ENCODE data around the gene IL20RB.

The IL20RB gene

DNA sequence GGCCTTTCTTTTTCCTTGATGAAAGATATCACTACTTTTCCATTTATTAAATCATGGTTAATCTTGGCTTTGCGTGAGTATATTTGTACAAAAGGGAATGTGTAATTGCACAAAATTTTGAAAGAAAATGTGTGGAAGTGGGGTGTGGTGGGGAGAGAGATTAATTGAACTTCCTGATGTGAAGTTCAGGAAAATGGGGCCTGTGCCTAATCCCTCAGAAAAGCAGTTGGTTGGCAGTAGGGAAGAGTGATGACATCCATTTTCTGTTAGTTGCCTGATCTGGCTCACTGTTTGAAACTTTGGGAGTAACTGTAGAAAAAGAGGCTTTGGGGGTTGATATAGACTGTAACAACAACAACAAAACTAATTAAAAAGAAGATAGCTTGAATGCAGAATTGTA, 10.8 kb upstream of the IL20RB start:
- no peak overlapping the region for H3K4me3 ChIP-seq
- no peak for DNase-seq
- no peak overlapping the region for H3K27ac ChIP-seq
- intact Hi-C loops (cut with DNase I; ENCODE audit: low total_unique reads) = no loop called here
- H3K4me1 ChIP-seq = peaks cover 0 to 18% (median 5%) of the 10 kb centered on the region in 4 donors
- TF ChIP-seq, protein P1, sequence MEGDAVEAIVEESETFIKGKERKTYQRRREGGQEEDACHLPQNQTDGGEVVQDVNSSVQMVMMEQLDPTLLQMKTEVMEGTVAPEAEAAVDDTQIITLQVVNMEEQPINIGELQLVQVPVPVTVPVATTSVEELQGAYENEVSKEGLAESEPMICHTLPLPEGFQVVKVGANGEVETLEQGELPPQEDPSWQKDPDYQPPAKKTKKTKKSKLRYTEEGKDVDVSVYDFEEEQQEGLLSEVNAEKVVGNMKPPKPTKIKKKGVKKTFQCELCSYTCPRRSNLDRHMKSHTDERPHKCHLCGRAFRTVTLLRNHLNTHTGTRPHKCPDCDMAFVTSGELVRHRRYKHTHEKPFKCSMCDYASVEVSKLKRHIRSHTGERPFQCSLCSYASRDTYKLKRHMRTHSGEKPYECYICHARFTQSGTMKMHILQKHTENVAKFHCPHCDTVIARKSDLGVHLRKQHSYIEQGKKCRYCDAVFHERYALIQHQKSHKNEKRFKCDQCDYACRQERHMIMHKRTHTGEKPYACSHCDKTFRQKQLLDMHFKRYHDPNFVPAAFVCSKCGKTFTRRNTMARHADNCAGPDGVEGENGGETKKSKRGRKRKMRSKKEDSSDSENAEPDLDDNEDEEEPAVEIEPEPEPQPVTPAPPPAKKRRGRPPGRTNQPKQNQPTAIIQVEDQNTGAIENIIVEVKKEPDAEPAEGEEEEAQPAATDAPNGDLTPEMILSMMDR (IDR thresholded peaks at IDR 0.05) = no peak
- no peaks in the 10 kb centered on the region for H3K9me3 ChIP-seq
- peaks cover 6 to 11% (median 7%) of the 10 kb centered on the region in 3 donors for H3K36me3 ChIP-seq
- H3K27me3 ChIP-seq = no peaks in the 10 kb centered on the region

DNA sequence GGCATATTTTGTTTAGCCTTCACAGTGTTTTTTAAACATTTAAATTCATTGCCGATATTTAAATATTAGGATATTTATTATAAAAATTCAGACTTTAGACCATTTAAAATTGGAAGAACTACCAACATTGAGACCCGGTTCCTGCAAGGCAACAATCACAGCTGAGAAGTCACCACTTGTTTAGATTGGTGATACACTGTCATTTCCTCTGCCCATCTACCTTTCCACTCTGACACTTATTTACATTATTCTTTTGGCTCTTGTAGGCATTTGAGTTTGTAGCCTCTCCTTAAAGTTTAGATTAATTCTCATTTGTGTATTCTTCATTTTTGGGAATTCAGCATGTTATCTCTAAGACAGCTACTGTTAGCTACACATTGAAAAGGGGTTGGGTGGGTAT, 10.3 kb upstream of the IL20RB start:
- Histone ChIP-seq H3K4me3 (no peak overlapping the region), H3K4me1 (peaks cover 0 to 13% (median 4%) of the 10 kb centered on the region in 4 donors), H3K27ac (no peak overlapping the region), H3K36me3 (peaks cover 6 to 11% (median 7%) of the 10 kb centered on the region in 3 donors), H3K9me3 (no peaks in the 10 kb centered on the region), H3K27me3 (no peaks in the 10 kb centered on the region)
- DNase-seq = no peak
- intact Hi-C loops (cut with DNase I; ENCODE audit: low total_unique reads) = no loop called here
- TF ChIP-seq, protein P1 (IDR thresholded peaks at IDR 0.05) = no peak

DNA sequence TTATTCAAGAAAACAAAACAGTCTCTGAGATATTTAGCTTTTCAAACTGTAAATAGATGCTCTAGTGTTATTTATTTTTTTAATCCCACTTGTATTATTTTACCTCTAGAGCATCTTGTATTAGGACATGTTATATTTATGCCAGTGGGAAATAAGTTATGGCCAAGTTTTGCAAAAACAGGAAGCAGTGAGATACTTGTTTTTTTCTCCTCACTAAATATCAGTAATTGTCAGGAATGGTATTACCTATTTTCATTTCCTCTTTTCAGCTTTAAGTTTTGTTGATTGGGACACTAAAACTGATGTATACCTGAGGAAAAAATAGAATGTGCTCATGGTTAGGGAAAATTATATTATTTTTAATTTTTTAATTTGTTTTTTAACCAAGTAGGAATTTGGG, 8.6 kb upstream of the IL20RB start:
- H3K36me3 ChIP-seq = peaks cover 6 to 11% (median 7%) of the 10 kb centered on the region in 3 donors
- H3K4me1 ChIP-seq = no peaks in the 10 kb centered on the region
- TF ChIP-seq, protein P1 (IDR thresholded peaks at IDR 0.05) = no peak
- intact Hi-C loops (cut with DNase I; ENCODE audit: low total_unique reads) = no loop called here
- no peaks in the 10 kb centered on the region for H3K27me3 ChIP-seq
- H3K4me3 ChIP-seq = no peak overlapping the region
- no peak for DNase-seq
- no peak overlapping the region for H3K27ac ChIP-seq
- H3K9me3 ChIP-seq = no peaks in the 10 kb centered on the region

DNA sequence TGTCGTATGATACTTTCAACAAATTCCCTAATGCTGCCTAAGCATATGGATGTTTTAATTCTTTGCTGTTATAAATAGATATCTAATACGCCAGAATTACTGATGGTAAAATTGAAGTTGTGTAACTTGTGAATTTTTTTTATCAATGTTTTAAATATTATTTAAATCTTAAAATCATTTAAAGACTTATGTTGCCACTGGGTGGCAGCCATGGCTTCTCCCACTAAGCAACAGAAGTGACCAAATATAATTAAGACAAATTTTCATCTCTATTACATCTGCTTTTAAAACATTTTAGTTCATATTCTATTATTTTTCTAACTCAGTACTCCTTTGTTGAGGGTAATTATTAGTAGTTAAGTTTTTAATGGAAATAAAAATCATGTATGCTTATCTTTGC, 8.1 kb upstream of the IL20RB start:
- no peak overlapping the region for H3K27ac ChIP-seq
- H3K4me1 ChIP-seq = no peaks in the 10 kb centered on the region
- H3K9me3 ChIP-seq = no peaks in the 10 kb centered on the region
- H3K27me3 ChIP-seq = no peaks in the 10 kb centered on the region
- TF ChIP-seq, protein P1 (IDR thresholded peaks at IDR 0.05) = no peak
- no peak for DNase-seq
- peaks cover 6 to 11% (median 7%) of the 10 kb centered on the region in 3 donors for H3K36me3 ChIP-seq
- H3K4me3 ChIP-seq = no peak overlapping the region
- intact Hi-C loops (cut with DNase I; ENCODE audit: low total_unique reads) = no loop called here

DNA sequence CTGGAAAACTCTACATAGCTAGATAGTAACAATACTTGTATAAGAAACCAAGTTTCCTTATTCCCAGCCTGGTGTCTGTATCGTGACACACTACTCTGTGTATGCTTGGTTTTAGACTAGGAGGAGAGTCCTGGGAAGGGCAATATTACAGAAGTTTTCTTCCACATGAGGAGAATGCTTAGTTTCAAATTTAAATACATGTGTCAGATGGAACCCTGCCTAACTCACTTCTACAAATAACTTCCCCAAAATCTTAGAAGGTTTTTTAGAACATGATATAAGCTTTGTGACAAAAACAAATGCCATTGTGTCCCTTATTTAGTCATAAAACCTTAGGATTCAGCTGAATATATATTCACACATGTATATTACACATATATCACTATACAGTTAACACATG, 7.2 kb upstream of the IL20RB start:
- intact Hi-C loops (cut with DNase I; ENCODE audit: low total_unique reads) = no loop called here
- H3K4me3 ChIP-seq = no peak overlapping the region
- no peaks in the 10 kb centered on the region for H3K27me3 ChIP-seq
- no peak for DNase-seq
- peaks cover 4 to 8% (median 5%) of the 10 kb centered on the region in 3 donors for H3K36me3 ChIP-seq
- H3K27ac ChIP-seq = no peak overlapping the region
- H3K9me3 ChIP-seq = no peaks in the 10 kb centered on the region
- TF ChIP-seq, protein P1 (IDR thresholded peaks at IDR 0.05) = no peak
- H3K4me1 ChIP-seq = peaks cover 0 to 8% (median 0%) of the 10 kb centered on the region in 4 donors

DNA sequence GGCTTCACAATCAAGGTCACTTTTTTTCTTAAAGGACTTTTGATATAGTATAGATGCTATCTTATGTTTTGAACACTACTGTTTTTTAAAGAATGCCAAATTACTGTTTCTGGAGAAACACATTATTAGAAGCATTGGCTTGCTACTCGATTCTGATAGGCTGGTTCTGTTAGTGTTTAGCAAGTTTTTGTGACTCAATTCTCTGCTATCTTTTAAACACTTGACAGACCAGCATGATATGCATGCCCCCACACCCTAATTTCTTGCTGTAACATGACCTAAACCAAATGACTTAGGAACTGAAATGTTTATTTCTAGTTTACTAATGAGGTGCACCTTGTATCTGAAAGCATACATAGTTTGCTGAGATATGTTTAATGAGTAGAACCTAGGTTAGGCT, 5.5 kb upstream of the IL20RB start:
- TF ChIP-seq, protein P1 (IDR thresholded peaks at IDR 0.05) = no peak
- Histone ChIP-seq H3K9me3 (no peaks in the 10 kb centered on the region), H3K4me3 (no peak overlapping the region), H3K27ac (no peak overlapping the region), H3K27me3 (no peaks in the 10 kb centered on the region), H3K36me3 (no peaks in the 10 kb centered on the region), H3K4me1 (peaks cover 0 to 10% (median 0%) of the 10 kb centered on the region in 4 donors)
- intact Hi-C loops (cut with DNase I; ENCODE audit: low total_unique reads) = no loop called here
- DNase-seq = no peak
